Prostate gland (tissue), 2 donors: ENCODE measurements around the gene MXRA8.

Experiments
- CTCF ChIP-seq, 4 experiments: fragments of 200-600 bp in 2 of 4; fragments of 450-650 bp in 2 of 4; sonication (generic) in 2 of 4; IDR thresholded peaks; 1 replicate in 3 of 4; 2 replicates in 1 of 4; pipeline ENCODE4 v1.5.1; 2016 to 2019; ENCODE audit warnings: antibody characterized with exemption in 4 of 4, mild to moderate bottlenecking in 2 of 4, moderate library complexity in 2 of 4
- POLR2A ChIP-seq: fragments of 450-650 bp; IDR thresholded peaks from one replicate; pipeline ENCODE4 v1.6.1; 2016; ENCODE audit warnings: antibody characterized with exemption, mild to moderate bottlenecking
- POLR2AphosphoS5 ChIP-seq: sonication (generic); formaldehyde crosslinking; IDR thresholded peaks from one replicate; pipeline ENCODE4 v1.6.1; 2017; ENCODE audit warnings: antibody characterized with exemption

GRCh38 chr1:1306070-1306660 lies 52.2 kb downstream of the MXRA8 start:
- TF ChIP-seq CTCF (IDR thresholded peaks at IDR 0.05) (no peak), POLR2AphosphoS5 (no peak), POLR2A (no peak)
